SK-N-SH (cell line): ENCODE results near the gene WLS. TPM values are rescaled to one million over a fixed set of nuclear protein-coding genes. Genes with fewer than 3 reads are reported as not detected.

Experiments used
- CTCF ChIA-PET: fragments of 300-600, 350-600 bp; formaldehyde crosslinking; extraction: SDS; loops from one replicate; lab custom pipeline; 2021; lab: Yijun Ruan, JAX
- POLR2A ChIA-PET: fragments of 350-600 bp; sonication (Branson Sonifier 250); formaldehyde crosslinking; extraction: SDS; loops from one replicate; lab custom pipeline; 2020; ENCODE audit warnings: antibody characterized with exemption, inconsistent platforms; lab: Yijun Ruan, JAX
- DNase-seq: peaks from one replicate; pipeline ENCODE4 v3.0.0; 2012
- H2AFZ ChIP-seq: fragments of 200-600 bp; sonication (generic); 2 replicates; pipeline ENCODE4 v1.8.1; 2016; ENCODE audit warnings: antibody characterized with exemption, mild to moderate bottlenecking, low read depth
- H3F3A ChIP-seq: fragments of 200-600 bp; sonication (generic); replicated peaks from 2 replicates; pipeline ENCODE3; 2016; ENCODE audit warnings: antibody characterized with exemption, mild to moderate bottlenecking; ENCODE audit not compliant: insufficient read depth
- H3K27ac ChIP-seq, 2 experiments: fragments of 200-500 bp in 1 of 2; fragments of 200-600 bp in 1 of 2; sonication (Bioruptor generic) in 1 of 2; sonication (generic), shearing (Covaris generic) in 1 of 2; 2 replicates each; pipeline versions ENCODE4 v1.5.1 to v1.6.1; 2014 to 2016; ENCODE audit warnings: low read depth in 2 of 2, inconsistent platforms in 1 of 2, low read length in 1 of 2, mild to moderate bottlenecking in 1 of 2, mixed read lengths in 1 of 2
- H3K27me3 ChIP-seq: fragments of 200-600 bp; sonication (generic), shearing (Covaris generic); 2 replicates; pipeline ENCODE4 v1.6.1; 2016; ENCODE audit warnings: mixed run types; ENCODE audit not compliant: insufficient read depth
- H3K36me3 ChIP-seq, 2 experiments: fragments of 200-500 bp in 1 of 2; fragments of 200-600 bp in 1 of 2; sonication (Bioruptor generic) in 1 of 2; sonication (generic) in 1 of 2; replicated peaks in 1 of 2; 2 replicates each; pipeline versions ENCODE3 to v1.5.1; 2014 to 2016; ENCODE audit warnings: low read length in 1 of 2, mild to moderate bottlenecking in 1 of 2; ENCODE audit not compliant: insufficient read depth in 2 of 2, control insufficient read depth in 1 of 2
- H3K4me1 ChIP-seq, 2 experiments: fragments of 200-500 bp in 1 of 2; fragments of 200-600 bp in 1 of 2; sonication (Bioruptor generic) in 1 of 2; sonication (generic), shearing (Covaris generic) in 1 of 2; 2 replicates each; pipeline versions ENCODE4 v1.5.1 to v1.6.1; 2014 to 2016; ENCODE audit warnings: low read depth in 1 of 2, low read length in 1 of 2, mixed run types in 1 of 2; ENCODE audit not compliant: insufficient read depth in 2 of 2, control insufficient read depth in 1 of 2
- H3K4me2 ChIP-seq: fragments of 200-600 bp; sonication (generic), shearing (Covaris generic); 2 replicates; pipeline ENCODE4 v1.6.1; 2017; ENCODE audit warnings: mixed run types
- H3K4me3 ChIP-seq, 2 experiments: fragments of 200-500 bp in 1 of 2; fragments of 200-600 bp in 1 of 2; sonication (Bioruptor generic) in 1 of 2; sonication (generic), shearing (Covaris generic) in 1 of 2; 2 replicates each; pipeline versions ENCODE4 v1.5.1 to v1.8.1; 2014 to 2016; ENCODE audit warnings: low read depth in 2 of 2, inconsistent platforms in 1 of 2, low read length in 1 of 2, mild to moderate bottlenecking in 1 of 2, mixed read lengths in 1 of 2, moderate library complexity in 1 of 2
- H3K79me2 ChIP-seq: fragments of 200-600 bp; sonication (generic); 2 replicates; pipeline ENCODE4 v1.8.1; 2017; ENCODE audit warnings: mild to moderate bottlenecking; ENCODE audit not compliant: insufficient read depth
- H3K9ac ChIP-seq: fragments of 200-600 bp; sonication (generic); 2 replicates; pipeline ENCODE4 v1.6.1; 2017; ENCODE audit warnings: mixed run types
- H3K9me2 ChIP-seq: fragments of 200-600 bp; sonication (generic); 2 replicates; pipeline ENCODE4 v1.6.1; 2017; ENCODE audit warnings: mixed run types
- H3K9me3 ChIP-seq: fragments of 200-600 bp; sonication (generic); 2 replicates; pipeline ENCODE4 v1.6.1; 2017; ENCODE audit warnings: mixed run types, mild to moderate bottlenecking, moderate library complexity
- H4K20me1 ChIP-seq: fragments of 200-600 bp; sonication (generic); 2 replicates; pipeline ENCODE4 v1.6.1; 2017; ENCODE audit warnings: mild to moderate bottlenecking, mixed run types; ENCODE audit not compliant: insufficient read depth
- ELF1 ChIP-seq: IDR thresholded peaks from 2 replicates; pipeline ENCODE4 v1.4.0; 2012
- FOXJ3 ChIP-seq: sonication (generic); formaldehyde crosslinking; IDR thresholded peaks from 2 replicates; pipeline ENCODE4 v1.5.1; 2020; ENCODE audit warnings: mild to moderate bottlenecking, missing genetic modification reagents
- GATA2 ChIP-seq: sonication (generic); formaldehyde crosslinking; IDR thresholded peaks from 2 replicates; pipeline ENCODE4 v1.5.0; 2020; ENCODE audit warnings: mild to moderate bottlenecking, missing genetic modification reagents
- MEF2A ChIP-seq: IDR thresholded peaks from 2 replicates; pipeline ENCODE4 v1.4.0; 2012; ENCODE audit warnings: low read depth, borderline replicate concordance
- MXI1 ChIP-seq: IDR thresholded peaks from 2 replicates; pipeline ENCODE4 v1.6.1; 2012; ENCODE audit warnings: mild to moderate bottlenecking, low read depth, low read length, improper control_type of control experiment
- RAD21 ChIP-seq: IDR thresholded peaks from 2 replicates; pipeline ENCODE4 v1.6.1; 2012; ENCODE audit warnings: mild to moderate bottlenecking, low read length
- RFX5 ChIP-seq: IDR thresholded peaks from 2 replicates; pipeline ENCODE4 v1.6.1; 2012; ENCODE audit warnings: mild to moderate bottlenecking, improper control_type of control experiment, low read length
- RXRA ChIP-seq: IDR thresholded peaks from 2 replicates; pipeline ENCODE4 v1.4.0; 2012; ENCODE audit warnings: low read depth, mild to moderate bottlenecking, borderline replicate concordance
- SMC3 ChIP-seq: IDR thresholded peaks from 2 replicates; pipeline ENCODE4 v1.6.1; 2012; ENCODE audit warnings: low read depth, low read length, improper control_type of control experiment
- TAF1 ChIP-seq: IDR thresholded peaks from 2 replicates; pipeline ENCODE4 v1.6.1; 2012; ENCODE audit warnings: low read depth, mild to moderate bottlenecking, low read length, moderate library complexity, borderline replicate concordance
- TCF12 ChIP-seq: IDR thresholded peaks from 2 replicates; pipeline ENCODE4 v1.4.0; 2012
- YY1 ChIP-seq: IDR thresholded peaks from 2 replicates; pipeline ENCODE4 v1.4.0; 2012; ENCODE audit warnings: low read depth, mild to moderate bottlenecking
- WGBS: methylation state at CpG from one replicate; pipeline ENCODE4 v1.1.6; 2017; ENCODE audit warnings: low lambda C conversion rate; 5-methylcytosine and 5-hydroxymethylcytosine counted together
- polyA plus RNA-seq, 3 experiments: library from polyadenylated mRNA; depleted of rRNA; stranded (reverse); fragments of >200 nt; gene quantifications; 2 replicates each; pipeline ENCODE4 v1.2.3, GENCODE V29; 2012
- TF ChIP-seq, protein P1 (sequence below): fragments of 200-600 bp; sonication (generic); IDR thresholded peaks from 2 replicates; pipeline ENCODE4 v1.6.1; 2017; ENCODE audit warnings: antibody characterized with exemption, mild to moderate bottlenecking, moderate library complexity
- TF ChIP-seq, protein P2 (sequence below): IDR thresholded peaks from 2 replicates; pipeline ENCODE4 v1.4.0; 2012; ENCODE audit warnings: low read depth, borderline replicate concordance
- TF ChIP-seq, protein P3 (sequence below): IDR thresholded peaks from 2 replicates; pipeline ENCODE4 v1.4.0; 2012; ENCODE audit warnings: low read depth
- TF ChIP-seq, protein P4 (sequence below): IDR thresholded peaks from 2 replicates; pipeline ENCODE4; 2012

WLS gene
- polyA plus RNA-seq, 1 of the 3 experiments (the other 2 are of a cell fraction) = 69.0 TPM

DNA sequence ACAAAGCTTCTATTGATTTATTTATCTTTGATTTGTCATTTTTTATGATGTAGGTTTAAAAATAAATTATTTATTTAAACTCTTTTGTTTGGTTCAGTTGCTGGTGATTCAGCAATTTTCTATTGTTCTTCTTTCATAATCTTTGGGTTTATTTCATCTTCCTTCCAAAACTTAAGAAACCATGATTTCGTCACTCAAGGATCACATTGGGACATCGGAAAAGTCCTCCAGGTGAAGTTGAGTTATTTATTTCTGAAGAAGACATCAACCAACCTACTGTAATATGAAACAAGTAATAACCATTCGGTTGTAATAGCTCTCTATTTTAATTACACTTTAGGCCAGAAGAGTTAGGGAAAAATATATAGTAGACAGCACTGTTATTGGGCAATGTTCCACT, 23.0 kb upstream of the WLS start:
- Histone ChIP-seq H3K27ac (no peak overlapping the region), H2AFZ (no peak overlapping the region), H3K79me2 (no peaks in the 10 kb centered on the region), H3K36me3 (no peaks in the 10 kb centered on the region), H3K9me3 (no peaks in the 10 kb centered on the region; the same call in 1 of the 2 replicates), H3F3A (no peaks in the 10 kb centered on the region), H3K4me1 (no peaks in the 10 kb centered on the region), H3K27me3 (no peaks in the 10 kb centered on the region), H4K20me1 (no peaks in the 10 kb centered on the region)
- no peak for DNase-seq
- POLR2A ChIA-PET = no interaction called here
- CTCF ChIA-PET = interaction anchor here (0.6 kb wide), 1 partner anchor 330 kb away, joined by 3 read pairs; no protein-coding TSS in a partner anchor
- TF ChIP-seq MXI1 (no peak), RXRA (no peak), RFX5 (no peak), GATA2 (CRISPR knock-in tag) (no peak), MEF2A (no peak), FOXJ3 (CRISPR knock-in tag) (no peak), YY1 (no peak), ELF1 (no peak), TAF1 (no peak), SMC3 (no peak)
- TF ChIP-seq, protein P1, sequence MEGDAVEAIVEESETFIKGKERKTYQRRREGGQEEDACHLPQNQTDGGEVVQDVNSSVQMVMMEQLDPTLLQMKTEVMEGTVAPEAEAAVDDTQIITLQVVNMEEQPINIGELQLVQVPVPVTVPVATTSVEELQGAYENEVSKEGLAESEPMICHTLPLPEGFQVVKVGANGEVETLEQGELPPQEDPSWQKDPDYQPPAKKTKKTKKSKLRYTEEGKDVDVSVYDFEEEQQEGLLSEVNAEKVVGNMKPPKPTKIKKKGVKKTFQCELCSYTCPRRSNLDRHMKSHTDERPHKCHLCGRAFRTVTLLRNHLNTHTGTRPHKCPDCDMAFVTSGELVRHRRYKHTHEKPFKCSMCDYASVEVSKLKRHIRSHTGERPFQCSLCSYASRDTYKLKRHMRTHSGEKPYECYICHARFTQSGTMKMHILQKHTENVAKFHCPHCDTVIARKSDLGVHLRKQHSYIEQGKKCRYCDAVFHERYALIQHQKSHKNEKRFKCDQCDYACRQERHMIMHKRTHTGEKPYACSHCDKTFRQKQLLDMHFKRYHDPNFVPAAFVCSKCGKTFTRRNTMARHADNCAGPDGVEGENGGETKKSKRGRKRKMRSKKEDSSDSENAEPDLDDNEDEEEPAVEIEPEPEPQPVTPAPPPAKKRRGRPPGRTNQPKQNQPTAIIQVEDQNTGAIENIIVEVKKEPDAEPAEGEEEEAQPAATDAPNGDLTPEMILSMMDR = no peak
- TF ChIP-seq, protein P2, sequence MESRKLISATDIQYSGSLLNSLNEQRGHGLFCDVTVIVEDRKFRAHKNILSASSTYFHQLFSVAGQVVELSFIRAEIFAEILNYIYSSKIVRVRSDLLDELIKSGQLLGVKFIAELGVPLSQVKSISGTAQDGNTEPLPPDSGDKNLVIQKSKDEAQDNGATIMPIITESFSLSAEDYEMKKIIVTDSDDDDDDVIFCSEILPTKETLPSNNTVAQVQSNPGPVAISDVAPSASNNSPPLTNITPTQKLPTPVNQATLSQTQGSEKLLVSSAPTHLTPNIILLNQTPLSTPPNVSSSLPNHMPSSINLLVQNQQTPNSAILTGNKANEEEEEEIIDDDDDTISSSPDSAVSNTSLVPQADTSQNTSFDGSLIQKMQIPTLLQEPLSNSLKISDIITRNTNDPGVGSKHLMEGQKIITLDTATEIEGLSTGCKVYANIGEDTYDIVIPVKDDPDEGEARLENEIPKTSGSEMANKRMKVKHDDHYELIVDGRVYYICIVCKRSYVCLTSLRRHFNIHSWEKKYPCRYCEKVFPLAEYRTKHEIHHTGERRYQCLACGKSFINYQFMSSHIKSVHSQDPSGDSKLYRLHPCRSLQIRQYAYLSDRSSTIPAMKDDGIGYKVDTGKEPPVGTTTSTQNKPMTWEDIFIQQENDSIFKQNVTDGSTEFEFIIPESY = no peak
- TF ChIP-seq, protein P3, sequence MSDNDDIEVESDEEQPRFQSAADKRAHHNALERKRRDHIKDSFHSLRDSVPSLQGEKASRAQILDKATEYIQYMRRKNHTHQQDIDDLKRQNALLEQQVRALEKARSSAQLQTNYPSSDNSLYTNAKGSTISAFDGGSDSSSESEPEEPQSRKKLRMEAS = no peak
- TF ChIP-seq, all 33 proteins: peak for 0
- Histone ChIP-seq H3K4me3 (no peak overlapping the region), H3K4me2 (no peak overlapping the region), H3K9me2 (no peaks in the 10 kb centered on the region), H3K9ac (no peak overlapping the region)
- WGBS = 79% methylated on average over 3 of the region's 3 CpGs

DNA sequence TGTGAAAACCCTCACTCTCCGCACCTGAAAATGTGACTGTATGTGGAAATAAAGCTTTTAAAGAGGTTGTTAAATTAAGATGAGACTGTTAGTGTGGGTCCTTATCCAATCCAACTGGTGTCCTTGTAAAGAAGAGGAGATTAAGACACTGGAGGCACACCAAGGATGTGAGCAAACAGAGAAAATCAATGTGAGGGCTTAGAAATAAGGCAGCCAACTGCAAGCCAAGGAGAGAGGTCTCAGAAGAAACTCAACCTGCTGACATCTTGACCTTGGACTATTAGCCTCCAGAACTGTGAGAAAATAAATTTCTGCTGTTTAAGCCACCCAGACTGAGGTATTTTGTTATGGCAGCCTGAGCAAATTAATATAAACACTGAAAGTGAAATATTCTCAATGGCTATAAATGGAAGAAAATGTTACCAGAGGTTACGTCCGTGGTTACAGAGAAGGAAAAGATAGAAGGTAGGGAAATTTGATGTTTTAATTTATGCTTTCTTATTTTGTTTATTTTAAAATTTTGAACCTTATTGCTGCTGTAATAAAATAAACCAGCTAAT, 22.4 kb upstream of the WLS start:
- no peaks in the 10 kb centered on the region for H3K9me2 ChIP-seq
- H4K20me1 ChIP-seq = no peaks in the 10 kb centered on the region
- H3K36me3 ChIP-seq = no peaks in the 10 kb centered on the region
- TF ChIP-seq RAD21 (no peak), TCF12 (no peak)
- TF ChIP-seq, protein P4, sequence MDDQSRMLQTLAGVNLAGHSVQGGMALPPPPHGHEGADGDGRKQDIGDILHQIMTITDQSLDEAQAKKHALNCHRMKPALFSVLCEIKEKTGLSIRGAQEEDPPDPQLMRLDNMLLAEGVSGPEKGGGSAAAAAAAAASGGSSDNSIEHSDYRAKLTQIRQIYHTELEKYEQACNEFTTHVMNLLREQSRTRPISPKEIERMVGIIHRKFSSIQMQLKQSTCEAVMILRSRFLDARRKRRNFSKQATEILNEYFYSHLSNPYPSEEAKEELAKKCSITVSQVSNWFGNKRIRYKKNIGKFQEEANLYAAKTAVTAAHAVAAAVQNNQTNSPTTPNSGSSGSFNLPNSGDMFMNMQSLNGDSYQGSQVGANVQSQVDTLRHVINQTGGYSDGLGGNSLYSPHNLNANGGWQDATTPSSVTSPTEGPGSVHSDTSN = no peak
- no peak overlapping the region for H3K4me2 ChIP-seq
- 84% methylated on average over 3 of the region's 3 CpGs for WGBS
- no peak for DNase-seq
- no peaks in the 10 kb centered on the region for H3K4me1 ChIP-seq
- H3K9me3 ChIP-seq = no peaks in the 10 kb centered on the region; the same call in 1 of the 2 replicates
- POLR2A ChIA-PET = no interaction called here
- no peak overlapping the region for H3K9ac ChIP-seq
- no peaks in the 10 kb centered on the region for H3K27me3 ChIP-seq
- no peaks in the 10 kb centered on the region for H3F3A ChIP-seq
- CTCF ChIA-PET = interaction anchor here (0.6 kb wide), 1 partner anchor 330 kb away, joined by 3 read pairs; no protein-coding TSS in a partner anchor
- no peak overlapping the region for H3K4me3 ChIP-seq
- H3K27ac ChIP-seq = no peak overlapping the region
- H3K79me2 ChIP-seq = no peaks in the 10 kb centered on the region
- no peak overlapping the region for H2AFZ ChIP-seq
